Astrocyte of the spinal cord (primary cell): Measurements from ENCODE around the gene APOF.
"Not testable (repeated sequence)": the region's sequence is repeated elsewhere in the genome, so short reads cannot be mapped to it uniquely, and the experiment has no call there.

ENCODE experiments used
- DNase-seq: peaks from one replicate; pipeline ENCODE4 v3.0.0; 2011; ENCODE audit warnings: low read depth, low spot score
- H3K4me3 ChIP-seq: 2 replicates; pipeline ENCODE4 v1.5.1; 2011; ENCODE audit warnings: low read depth, mild to moderate bottlenecking, low read length, moderate library complexity
- CTCF ChIP-seq: IDR thresholded peaks from 2 replicates; pipeline ENCODE4 v1.5.1; 2012; ENCODE audit warnings: low read depth, mild to moderate bottlenecking, low read length, inconsistent platforms
- in situ Hi-C: cut with HindIII; loops from 2 replicates; pipeline ENCODE4 v1.10.0; 2017; ENCODE audit warnings: low sequenced_read_pairs

The APOF gene

GRCh38 chr12:56326126-56326525 lies 36.5 kb downstream of the APOF start:
- no peak for TF ChIP-seq CTCF
- H3K4me3 ChIP-seq, result no peak overlapping the region
- DNase-seq, result no peak
- in situ Hi-C loops, result no loop called here

GRCh38 chr12:56324206-56324605 lies 38.5 kb downstream of the APOF start:
- no peak overlapping the region for H3K4me3 ChIP-seq
- in situ Hi-C loops, result no loop called here
- no peak for TF ChIP-seq CTCF
- no peak for DNase-seq

GRCh38 chr12:56321610-56322009 lies 41.0 kb downstream of the APOF start:
- H3K4me3 ChIP-seq, DNase-seq, in situ Hi-C loops: not testable (repeated sequence)

GRCh38 chr12:56321027-56321426 lies 41.6 kb downstream of the APOF start:
- in situ Hi-C loops, result no loop called here
- no peak for DNase-seq
- no peak overlapping the region for H3K4me3 ChIP-seq
- TF ChIP-seq CTCF, result no peak

- in situ Hi-C loops, result no loop called here
- TF ChIP-seq CTCF, result no peak
- DNase-seq, result no peak
- H3K4me3 ChIP-seq, result no peak overlapping the region
These were observed 45.0 kb downstream of the APOF start for GRCh38 chr12:56317675-56318074.

- in situ Hi-C loops, result no loop called here
- no peak for TF ChIP-seq CTCF
- peak within 1 kb of the TSS; percentile 84 for H3K4me3 ChIP-seq
- DNase-seq, result peak; percentile 98
These were observed 46.8 kb downstream of the APOF start, which contains the start of gene CNPY2 for GRCh38 chr12:56315622-56316473. CNPY2 (minus strand) TSS chr12:56315988; CDS start chr12:56315217, 771 bp downstream.

- DNase-seq, result peak; percentile 10
- H3K4me3 ChIP-seq, result peak overlapping the region; percentile 84
- in situ Hi-C loops, result no loop called here
- no peak for TF ChIP-seq CTCF
These were observed 47.4 kb downstream of the APOF start for GRCh38 chr12:56315249-56315621.
